Hepatocyte (in vitro differentiated cells): ENCODE measurements around the gene CDC42BPA. TPM values are rescaled to one million over a fixed set of nuclear protein-coding genes. Genes with fewer than 3 reads are reported as not detected.

Experiments
- DNase-seq: peaks from one replicate; pipeline ENCODE4 v3.0.0-alpha.2; 2016; ENCODE audit warnings: low spot score
- H2AFZ ChIP-seq: fragments of 200-600 bp; sonication (generic); 2 replicates; pipeline ENCODE4 v1.6.0; 2016; ENCODE audit warnings: antibody characterized with exemption, mild to moderate bottlenecking
- H3K27ac ChIP-seq: fragments of 200-600 bp; sonication (generic); 2 replicates; pipeline ENCODE4 v1.5.1; 2016; ENCODE audit warnings: mild to moderate bottlenecking
- H3K27me3 ChIP-seq: fragments of 200-600 bp; sonication (generic); 2 replicates; pipeline ENCODE4 v1.6.1; 2016
- H3K36me3 ChIP-seq: fragments of 200-600 bp; sonication (generic); replicated peaks from 2 replicates; pipeline ENCODE4 v1.5.1; 2016; ENCODE audit warnings: low read depth; ENCODE audit not compliant: insufficient read depth
- H3K4me1 ChIP-seq: fragments of 200-600 bp; sonication (generic); 2 replicates; pipeline ENCODE4 v1.5.1; 2016; ENCODE audit warnings: mild to moderate bottlenecking, moderate library complexity; ENCODE audit not compliant: insufficient read depth
- H3K4me2 ChIP-seq: fragments of 200-600 bp; sonication (generic); 2 replicates; pipeline ENCODE4 v1.6.0; 2016
- H3K4me3 ChIP-seq: fragments of 200-600 bp; sonication (generic); 2 replicates; pipeline ENCODE4 v1.5.1; 2016; ENCODE audit warnings: mild to moderate bottlenecking
- H3K79me2 ChIP-seq: fragments of 200-600 bp; sonication (generic); 2 replicates; pipeline ENCODE4 v1.6.0; 2017; ENCODE audit warnings: mild to moderate bottlenecking
- H3K9me2 ChIP-seq: fragments of 200-600 bp; sonication (generic); replicated peaks from 2 replicates; pipeline ENCODE4 v1.6.0; 2017; ENCODE audit warnings: mild to moderate bottlenecking; ENCODE audit not compliant: insufficient read depth
- H3K9me3 ChIP-seq: fragments of 200-600 bp; sonication (generic); 2 replicates; pipeline ENCODE4 v1.5.1; 2016; ENCODE audit warnings: low read depth, mild to moderate bottlenecking
- H4K20me1 ChIP-seq: fragments of 200-600 bp; sonication (generic); 2 replicates; pipeline ENCODE4 v1.6.0; 2016; ENCODE audit warnings: mild to moderate bottlenecking; ENCODE audit not compliant: insufficient read depth, poor library complexity, severe bottlenecking
- CTCF ChIP-seq: fragments of 200-600 bp; sonication (generic); IDR thresholded peaks from 2 replicates; pipeline ENCODE4 v1.5.1; 2016; ENCODE audit warnings: antibody characterized with exemption, mild to moderate bottlenecking; ENCODE audit not compliant: poor library complexity
- EZH2 ChIP-seq: fragments of 200-600 bp; sonication (generic); IDR thresholded peaks from 2 replicates; pipeline ENCODE4 v1.6.1; 2016; ENCODE audit warnings: antibody characterized with exemption, mild to moderate bottlenecking, borderline replicate concordance
- EZH2phosphoT487 ChIP-seq: fragments of 200-600 bp; sonication (generic); IDR thresholded peaks from one replicate; pipeline ENCODE4 v1.6.1; 2018; ENCODE audit warnings: antibody characterized with exemption, mild to moderate bottlenecking, low read depth, moderate library complexity; ENCODE audit not compliant: unreplicated experiment, severe bottlenecking
- WGBS: methylation state at CpG from one replicate; pipeline ENCODE4 v1.1.6; 2016; ENCODE audit warnings: low lambda C conversion rate; ENCODE audit errors: missing lambda C conversion rate; 5-methylcytosine and 5-hydroxymethylcytosine counted together
- polyA plus RNA-seq: library from polyadenylated mRNA; unstranded; fragments of >200 nt; fragmentation: Nextera tagmentation; extraction: Ambion mirVana; gene quantifications from 2 replicates; pipeline ENCODE4 v1.2.1, GENCODE V29; 2016
- total RNA-seq: library from RNA; depleted of rRNA; stranded (reverse); fragments of >200 nt; gene quantifications from 2 replicates; pipeline ENCODE4 v1.2.3, GENCODE V29; 2014

Gene CDC42BPA
- total and polyA plus RNA-seq, 2 experiments from 2014 or later: 24.5 to 40.9 TPM

- no peak overlapping the region for H3K4me2 ChIP-seq
- no peak overlapping the region for H3K27ac ChIP-seq
- peaks cover 14% of the 10 kb centered on the region for H3K79me2 ChIP-seq
- H3K27me3 ChIP-seq: no peaks in the 10 kb centered on the region
- no peak overlapping the region for H3K4me3 ChIP-seq
- no peaks in the 10 kb centered on the region for H3K9me2 ChIP-seq
- 91% methylated on average over 2 of the region's 2 CpGs for WGBS
- no peaks in the 10 kb centered on the region for H3K4me1 ChIP-seq
- no peak overlapping the region for H2AFZ ChIP-seq
- no peaks in the 10 kb centered on the region for H3K36me3 ChIP-seq
- DNase-seq: no peak
- TF ChIP-seq EZH2phosphoT487: no peak
- H3K9me3 ChIP-seq: no peaks in the 10 kb centered on the region
- no peaks in the 10 kb centered on the region for H4K20me1 ChIP-seq
Measured at GRCh38 chr1:227191607-227192006, 126.7 kb downstream of the CDC42BPA start.

GRCh38 chr1:227190321-227190720 is 128.0 kb downstream of the CDC42BPA start:
- Histone ChIP-seq H3K27ac (no peak overlapping the region), H3K4me2 (no peak overlapping the region), H3K4me3 (no peak overlapping the region), H3K4me1 (no peaks in the 10 kb centered on the region), H4K20me1 (no peaks in the 10 kb centered on the region), H3K27me3 (no peaks in the 10 kb centered on the region), H3K36me3 (no peaks in the 10 kb centered on the region), H3K9me3 (no peaks in the 10 kb centered on the region), H3K9me2 (no peaks in the 10 kb centered on the region), H2AFZ (no peak overlapping the region), H3K79me2 (peaks cover 14% of the 10 kb centered on the region)
- 100% methylated on average over 2 of the region's 2 CpGs for WGBS
- TF ChIP-seq EZH2phosphoT487: no peak
- TF ChIP-seq EZH2: no peak
- TF ChIP-seq CTCF: no peak
- no peak for DNase-seq

- Histone ChIP-seq H4K20me1 (no peaks in the 10 kb centered on the region), H3K4me3 (no peak overlapping the region), H3K4me1 (no peaks in the 10 kb centered on the region), H3K4me2 (no peak overlapping the region), H3K36me3 (no peaks in the 10 kb centered on the region), H2AFZ (no peak overlapping the region), H3K9me3 (no peaks in the 10 kb centered on the region), H3K27ac (no peak overlapping the region), H3K9me2 (no peaks in the 10 kb centered on the region), H3K27me3 (no peaks in the 10 kb centered on the region), H3K79me2 (peaks cover 11% of the 10 kb centered on the region)
- TF ChIP-seq EZH2: no peak
- TF ChIP-seq EZH2phosphoT487: no peak
- TF ChIP-seq CTCF: no peak
- no peak for DNase-seq
- 78% methylated on average over 9 of the region's 9 CpGs for WGBS
Measured at GRCh38 chr1:227185291-227185690, 133.0 kb downstream of the CDC42BPA start.

GRCh38 chr1:227182012-227182411 is 136.3 kb downstream of the CDC42BPA start:
- Histone ChIP-seq H3K4me2 (no peak overlapping the region), H3K79me2 (peaks cover 8% of the 10 kb centered on the region), H4K20me1 (no peaks in the 10 kb centered on the region), H3K9me2 (no peaks in the 10 kb centered on the region), H3K27me3 (no peaks in the 10 kb centered on the region), H3K27ac (no peak overlapping the region), H3K9me3 (no peaks in the 10 kb centered on the region), H3K4me1 (no peaks in the 10 kb centered on the region), H3K4me3 (no peak overlapping the region), H3K36me3 (no peaks in the 10 kb centered on the region), H2AFZ (no peak overlapping the region)
- TF ChIP-seq EZH2phosphoT487: no peak
- WGBS: 97% methylated on average over 3 of the region's 3 CpGs
- DNase-seq: no peak
